Glomerular visceral epithelial cell (primary cell): ENCODE data around the gene RALBP1.
A peak's percentile ranks its signal among the peaks of the same experiment; 100 is the strongest.
"Not testable (repeated sequence)": the region's sequence is repeated elsewhere in the genome, so short reads cannot be mapped to it uniquely, and the experiment has no call there.

Experiments used
- DNase-seq: peaks from one replicate; pipeline ENCODE4 v3.0.0-alpha.2; 2016; ENCODE audit errors: extremely low spot score

The RALBP1 gene

DNA sequence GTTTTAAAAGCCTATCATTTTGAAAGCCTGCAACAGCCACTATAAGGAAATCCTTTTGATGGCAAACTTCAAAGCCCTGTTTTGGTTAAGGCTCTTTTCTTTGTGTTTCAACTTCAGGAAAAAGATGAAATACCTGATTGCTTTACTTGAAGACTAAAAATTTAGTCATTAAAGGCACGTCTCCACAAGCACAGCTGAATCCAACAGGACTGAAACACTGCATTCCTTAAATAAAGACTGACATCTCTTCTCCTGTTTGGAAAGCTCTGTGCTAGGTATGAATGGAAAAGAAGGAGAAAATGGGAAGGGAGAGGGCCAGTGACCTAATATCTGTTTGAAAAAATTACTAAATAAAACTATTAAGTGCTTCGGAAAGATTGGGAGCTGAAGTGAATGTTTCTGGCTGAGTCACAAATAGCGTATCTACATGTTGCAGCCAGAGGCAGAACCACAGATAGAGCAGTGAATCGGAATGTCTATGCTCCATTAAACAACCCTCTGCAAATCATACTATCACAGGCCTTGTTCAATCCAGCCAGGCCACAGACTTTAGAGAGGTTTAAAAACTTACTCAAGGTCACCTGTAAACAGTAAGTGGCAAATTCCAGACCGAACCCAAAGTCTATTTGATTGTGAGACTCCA lies 21.1 kb upstream of the RALBP1 start:
- DNase-seq: peak; percentile 72

DNA sequence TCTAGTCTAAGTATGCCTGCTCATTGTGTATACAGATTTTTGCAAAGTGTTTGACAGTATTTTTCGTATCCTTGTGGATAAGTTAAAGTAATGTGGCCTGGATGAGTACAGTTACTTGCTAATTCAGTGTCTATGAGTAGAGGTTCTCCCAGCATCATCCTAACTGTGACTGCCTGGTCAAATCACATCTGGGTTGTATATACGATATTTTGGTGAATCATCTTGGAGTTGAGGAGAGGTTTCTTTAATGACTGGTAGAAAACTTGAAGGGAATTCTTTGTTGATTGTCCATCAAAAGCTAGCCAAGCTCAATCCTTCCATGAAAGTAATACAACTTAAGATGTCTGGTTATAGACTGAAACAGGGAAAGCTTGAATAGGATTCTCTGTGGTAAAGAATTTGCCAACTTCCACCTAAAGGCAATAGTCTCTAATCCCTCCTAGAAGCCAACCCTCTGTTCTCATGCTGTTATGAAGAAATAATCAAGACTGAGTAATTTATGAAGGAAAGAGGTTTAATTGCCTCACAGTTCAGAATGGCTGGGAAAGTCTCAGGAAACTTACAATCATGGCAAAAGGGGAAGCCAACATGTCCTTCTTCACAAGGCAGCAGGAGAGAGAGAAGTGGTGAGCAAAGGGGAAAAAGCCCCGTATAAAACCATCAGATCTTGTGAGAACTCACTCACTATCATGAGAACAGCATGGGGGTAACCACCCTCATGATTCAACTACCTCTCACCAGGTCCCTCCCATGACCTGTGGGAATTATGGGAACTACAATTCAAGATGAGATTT lies 19.4 kb upstream of the RALBP1 start:
- DNase-seq: no peak

DNA sequence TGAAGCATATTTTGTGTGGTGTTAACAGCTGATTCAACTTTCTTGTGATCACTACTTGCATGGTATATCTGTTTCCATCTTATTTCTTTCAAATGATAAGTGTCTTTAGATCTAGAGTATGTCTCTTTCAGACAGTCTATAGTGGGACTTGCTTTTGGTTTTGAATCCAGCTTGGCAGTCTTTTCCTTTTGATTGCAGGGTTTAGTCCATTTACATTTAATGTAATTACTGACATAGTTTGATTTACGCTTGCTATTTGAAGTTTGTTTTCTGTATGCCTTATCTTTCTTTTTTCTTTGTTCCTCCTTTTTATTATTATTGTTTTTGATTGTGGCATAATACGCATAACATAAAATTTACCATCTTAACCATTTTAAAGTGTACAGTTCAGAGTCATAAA lies 9.2 kb upstream of the RALBP1 start:
- DNase-seq: no peak

DNA sequence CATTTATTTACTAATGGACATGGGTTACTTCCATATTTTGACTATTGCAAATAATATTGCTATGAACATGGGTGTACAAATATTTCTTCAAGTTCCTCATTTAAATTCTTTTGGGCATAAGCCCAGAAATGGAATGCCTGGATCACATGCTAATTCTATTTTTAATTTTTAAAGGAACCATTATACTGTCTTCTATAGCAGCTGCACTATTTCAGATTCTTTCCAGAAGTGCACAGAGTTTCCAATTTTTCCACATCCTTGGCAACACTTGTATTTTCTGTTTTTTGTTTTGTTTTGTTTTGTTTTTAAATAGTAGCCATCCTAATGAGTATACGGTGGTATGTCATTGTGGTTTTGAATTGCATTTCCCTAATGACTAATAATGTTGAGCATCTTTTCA lies 8.5 kb upstream of the RALBP1 start:
- DNase-seq: no peak

DNA sequence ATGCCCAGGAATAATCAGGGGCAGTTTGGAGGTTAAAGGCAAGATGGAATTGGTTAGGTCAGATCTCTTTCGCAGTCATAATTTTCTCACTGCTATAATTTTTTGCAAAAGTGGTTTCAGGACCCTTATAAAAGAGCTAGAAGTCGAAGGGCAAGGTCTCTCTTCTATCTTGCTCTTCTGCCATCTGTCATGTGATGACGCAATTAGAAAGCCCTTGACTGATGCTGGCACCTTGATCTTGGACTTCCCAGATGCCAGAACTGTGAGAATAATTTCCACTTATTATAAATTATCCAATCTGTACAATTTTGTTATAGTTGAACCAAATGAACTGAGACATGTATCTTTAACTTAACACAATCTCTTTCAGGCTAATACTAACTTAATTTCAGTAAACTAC lies 6.3 kb upstream of the RALBP1 start:
- no peak for DNase-seq

DNA sequence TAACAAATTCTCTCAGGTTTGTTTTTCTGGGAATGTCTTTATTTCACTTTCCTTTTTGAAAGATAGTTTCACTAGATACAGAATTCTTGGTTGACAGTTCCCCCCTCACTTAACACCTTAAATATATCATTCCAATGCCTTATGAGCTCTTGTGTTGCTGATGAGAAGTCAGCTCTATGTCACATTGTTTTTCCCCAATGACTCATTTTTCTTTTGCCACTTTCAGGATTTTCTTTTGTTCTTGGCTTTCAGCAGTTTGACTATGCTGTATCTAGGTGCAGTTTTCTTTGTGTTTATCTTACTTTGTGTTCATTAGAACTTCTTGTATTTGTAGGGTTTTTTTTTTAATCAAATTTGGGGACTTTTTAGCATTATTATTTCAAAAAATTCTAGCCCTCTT lies 5.6 kb upstream of the RALBP1 start:
- no peak for DNase-seq

DNA sequence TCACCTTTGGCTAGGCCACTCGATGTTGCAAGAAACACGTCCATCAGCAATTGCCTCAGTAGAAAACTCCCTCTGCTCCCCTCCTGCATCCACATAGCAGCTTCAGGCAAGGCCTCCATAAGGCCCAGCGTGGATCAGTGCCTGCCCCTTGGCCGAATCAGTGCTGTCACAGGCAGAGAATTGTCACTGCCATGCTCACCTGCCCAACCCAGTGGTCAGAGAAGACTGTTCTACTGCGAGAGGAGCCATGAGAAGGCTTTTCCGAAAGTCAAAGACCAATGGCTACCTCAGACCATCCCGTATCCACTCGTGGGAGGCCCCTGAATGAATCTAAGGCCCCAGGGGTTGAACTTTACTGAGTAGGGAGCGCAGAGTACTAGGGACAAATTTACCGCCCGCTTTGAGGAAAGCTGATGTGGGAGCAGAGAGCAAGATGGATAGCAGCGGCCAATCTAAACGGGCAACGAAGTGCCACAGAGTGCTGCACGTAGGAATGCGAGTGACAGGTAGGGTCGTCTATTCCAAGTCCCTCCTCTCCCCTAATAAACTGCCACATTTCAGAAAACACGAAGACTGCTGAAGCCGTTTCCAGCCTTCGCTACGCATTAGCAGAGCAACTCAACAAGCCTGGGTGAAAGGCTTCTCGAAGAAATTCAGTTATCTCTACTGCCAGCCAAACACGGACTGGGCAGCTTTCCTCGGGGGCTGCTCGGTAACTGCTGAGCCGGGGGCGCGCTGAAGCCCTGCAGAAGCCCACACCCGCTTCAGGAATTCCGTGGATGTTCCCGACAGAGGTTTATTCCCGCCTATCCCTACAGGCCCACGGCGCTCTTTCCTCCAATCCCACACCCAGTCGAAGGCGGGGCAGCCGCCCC lies 968 bp upstream of the RALBP1 start:
- peak; percentile 84 for DNase-seq

DNA sequence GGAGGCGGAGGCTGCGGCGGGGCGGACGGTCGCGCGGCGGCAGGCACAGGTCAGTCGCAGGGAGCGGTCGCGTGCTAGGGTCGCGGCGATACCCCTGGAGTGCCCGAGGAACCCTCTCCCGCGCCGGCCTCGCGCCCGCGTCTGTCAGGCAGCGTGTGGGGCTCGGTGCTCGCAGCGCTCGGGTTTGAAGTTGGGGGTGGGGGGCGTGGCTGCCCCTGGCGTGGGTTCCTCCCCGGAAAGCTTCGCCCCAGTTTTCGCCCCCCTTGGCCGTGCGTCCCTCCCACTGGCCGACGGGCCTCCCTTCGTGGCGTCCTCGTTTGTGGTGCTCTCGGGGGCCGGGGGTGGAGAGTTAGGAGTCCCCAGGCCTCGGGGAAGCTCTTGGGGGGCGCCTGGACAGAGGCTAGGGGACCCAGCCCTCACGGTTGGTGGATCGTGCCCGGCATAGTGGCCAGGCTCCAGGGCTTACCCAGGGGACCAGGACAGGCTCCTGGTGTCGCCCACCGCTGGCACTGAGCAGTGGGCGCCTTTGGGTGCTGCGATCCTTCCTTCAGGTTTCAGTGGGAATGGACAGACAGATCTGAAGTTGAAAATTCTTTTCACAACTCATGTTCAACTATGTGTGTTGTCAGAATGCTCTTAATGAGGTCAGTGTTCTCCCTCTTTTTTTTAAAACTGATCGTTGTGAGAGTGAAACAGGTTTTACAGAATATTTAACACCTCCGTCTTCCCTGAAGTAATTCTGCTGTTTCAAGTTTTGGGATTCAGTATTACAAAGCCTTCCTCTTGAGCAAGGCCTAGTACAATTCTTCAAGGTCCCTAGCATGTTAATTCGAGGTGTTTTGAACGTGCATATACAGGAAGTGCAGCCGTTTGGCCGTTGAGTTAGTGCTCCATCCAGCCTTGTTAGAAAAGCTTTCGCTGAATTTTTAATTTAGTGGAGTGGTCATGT lies 604 bp downstream of the RALBP1 start:
- peak; percentile 38 for DNase-seq

DNA sequence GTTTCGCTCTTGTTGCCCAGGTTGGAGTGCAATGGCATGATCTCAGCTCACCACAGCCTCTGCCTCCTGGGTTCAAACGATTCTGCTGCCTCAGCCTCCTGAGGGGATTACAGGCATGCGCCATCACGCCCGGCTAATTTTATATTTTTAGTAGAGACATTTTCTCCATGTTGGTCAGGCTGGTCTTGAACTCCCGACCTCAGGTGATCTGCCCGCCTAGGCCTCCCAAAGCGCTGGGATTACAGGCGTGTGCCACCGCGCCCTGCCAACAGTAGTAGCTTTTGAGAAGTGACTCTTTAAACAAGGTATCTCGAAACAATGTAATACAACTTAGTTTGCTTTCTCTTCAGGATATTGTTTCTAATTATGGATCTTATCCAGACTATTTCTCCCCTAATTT lies 1.6 kb downstream of the RALBP1 start:
- not testable (repeated sequence) for DNase-seq

DNA sequence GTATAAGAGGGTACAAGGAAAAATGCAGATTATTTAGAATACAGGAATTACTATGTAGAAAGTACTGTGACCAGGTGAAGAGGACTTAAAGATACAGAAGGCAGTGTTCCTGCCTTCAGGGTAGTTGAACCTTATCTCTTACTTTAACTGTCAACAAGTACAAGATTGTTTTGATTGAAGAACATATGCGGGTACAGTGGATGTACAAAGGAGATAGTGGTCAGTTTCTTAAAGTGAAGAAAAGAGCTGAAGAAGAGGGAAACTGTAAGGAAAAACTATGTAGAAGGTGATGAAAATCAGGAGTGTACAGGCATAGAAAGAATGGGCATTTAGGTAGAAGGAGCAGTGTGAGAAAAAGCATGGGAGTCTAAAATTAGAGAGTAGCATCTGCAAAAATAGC lies 2.2 kb downstream of the RALBP1 start:
- no peak for DNase-seq

DNA sequence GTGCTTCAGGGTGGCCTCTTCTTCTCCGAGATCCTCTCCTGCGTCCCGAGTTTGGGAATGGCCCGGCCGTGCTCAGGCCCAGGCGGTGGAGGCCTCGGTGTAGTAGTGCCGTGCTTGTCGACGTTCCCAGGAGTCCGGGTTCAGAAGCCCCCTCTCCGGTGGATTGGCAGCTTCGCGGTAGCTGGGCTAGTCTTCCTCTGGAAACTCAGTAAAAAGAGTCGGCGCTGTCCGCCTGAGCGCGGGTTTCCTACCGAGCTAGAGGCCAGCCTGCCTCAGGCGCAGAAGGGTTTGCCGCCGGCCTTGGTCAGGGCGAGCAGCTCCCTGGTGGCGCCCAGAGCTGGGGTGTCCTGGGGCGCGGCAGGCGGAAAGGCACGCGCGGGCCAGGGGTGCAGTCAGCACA lies 3.2 kb downstream of the RALBP1 start:
- DNase-seq: no peak

DNA sequence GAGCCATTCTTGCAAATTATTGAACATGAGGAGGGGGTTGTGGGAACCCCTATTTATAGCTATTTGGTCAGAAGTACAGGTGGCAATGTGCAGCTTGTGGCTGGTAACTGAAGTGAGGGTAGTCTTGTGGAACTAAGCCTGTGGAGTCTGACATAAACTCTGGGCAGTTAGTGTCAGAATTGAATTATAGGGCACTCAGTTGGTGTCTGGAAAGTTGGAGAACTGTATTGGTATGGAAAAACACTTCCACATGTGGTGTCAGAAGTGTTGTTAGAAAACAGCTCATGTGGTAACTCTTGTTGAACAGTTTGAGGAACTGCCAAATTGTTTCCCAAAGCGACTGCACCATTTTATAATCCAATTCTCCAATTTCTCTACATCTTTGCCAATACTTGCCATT lies 7.5 kb downstream of the RALBP1 start:
- DNase-seq: peak; percentile 17

DNA sequence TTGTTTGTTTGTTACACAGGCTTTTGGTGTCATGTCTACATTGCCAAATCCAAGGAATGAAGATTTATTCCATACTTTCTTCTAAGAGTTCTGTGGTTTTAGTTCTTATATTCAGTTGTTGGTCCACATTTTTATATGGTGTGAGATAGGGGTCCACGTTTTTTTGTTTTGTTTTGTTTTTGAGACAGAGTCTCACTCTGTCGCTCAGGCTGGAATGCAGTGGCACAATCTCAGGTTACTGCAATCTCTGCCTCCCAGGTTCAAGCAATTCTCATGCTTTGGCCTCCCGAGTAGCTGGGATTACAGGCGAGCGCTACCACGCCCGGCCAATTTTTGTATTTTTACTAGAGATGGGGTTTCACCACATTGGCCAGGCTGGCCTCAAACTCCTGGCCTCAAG lies 8.2 kb downstream of the RALBP1 start:
- DNase-seq: no peak

DNA sequence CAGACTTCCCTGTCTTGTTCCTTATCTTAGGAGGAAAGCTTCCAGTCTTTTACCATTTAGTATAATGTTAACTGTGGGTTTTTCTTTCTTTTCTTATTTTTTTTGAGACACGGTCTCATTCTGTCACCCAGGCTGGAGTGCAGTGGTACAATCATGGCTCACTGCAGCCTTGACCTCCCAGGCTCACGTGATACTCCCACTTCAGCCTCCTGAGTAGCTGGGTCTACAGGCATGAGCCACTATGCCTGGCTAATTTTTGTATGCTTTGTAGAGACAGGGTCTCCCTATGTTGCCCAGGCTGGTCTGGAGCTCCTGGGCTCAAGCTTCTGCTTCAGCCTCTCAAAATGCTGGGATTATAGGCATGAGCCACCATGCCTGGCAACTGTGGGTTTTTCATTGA lies 9.5 kb downstream of the RALBP1 start:
- not testable (repeated sequence) for DNase-seq

DNA sequence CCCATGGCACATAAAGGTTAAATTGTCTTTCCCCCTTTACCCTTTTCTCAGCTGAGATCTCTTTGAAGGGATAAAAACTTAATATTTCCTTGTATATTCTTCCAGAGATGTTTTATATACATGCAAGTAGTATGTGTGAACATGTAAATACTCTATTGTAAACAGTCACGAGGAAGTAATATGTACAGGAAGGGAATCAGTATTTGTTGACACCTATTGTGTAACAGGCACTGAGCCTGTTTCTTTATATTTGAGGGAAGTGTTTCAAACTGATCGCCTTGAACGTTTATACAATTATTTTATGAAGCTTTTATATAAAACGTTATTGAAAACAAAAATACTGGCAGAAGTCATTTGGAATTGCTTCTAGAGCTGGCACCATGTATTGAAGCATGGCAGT lies 13.2 kb downstream of the RALBP1 start:
- DNase-seq: no peak

DNA sequence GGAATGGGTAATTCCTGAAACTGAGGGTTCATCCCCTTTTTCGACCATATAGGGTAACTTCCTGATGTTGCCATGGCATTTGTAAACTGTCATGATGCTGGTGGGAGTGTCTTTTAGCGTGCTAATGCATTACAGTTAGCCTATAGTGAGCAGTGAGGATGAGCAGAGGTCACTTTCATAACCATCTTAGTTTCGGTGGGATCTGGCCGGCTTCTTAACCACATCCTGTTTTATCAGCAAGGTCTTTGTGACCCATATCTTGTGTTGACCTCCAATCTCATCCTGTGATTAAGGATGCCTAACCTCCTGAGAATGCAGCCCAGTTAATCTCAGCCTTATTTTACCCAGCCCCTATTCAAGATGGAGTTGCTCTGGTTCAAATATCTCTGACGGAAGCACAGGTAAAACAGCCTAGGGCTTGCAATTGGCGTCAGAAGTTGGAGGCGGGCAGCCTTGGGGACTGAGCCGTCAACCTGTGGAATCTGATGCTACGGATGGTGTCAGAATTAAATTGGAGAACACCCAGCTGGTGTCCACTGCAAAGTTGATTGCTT lies 19.5 kb downstream of the RALBP1 start:
- DNase-seq: peak; percentile 30

DNA sequence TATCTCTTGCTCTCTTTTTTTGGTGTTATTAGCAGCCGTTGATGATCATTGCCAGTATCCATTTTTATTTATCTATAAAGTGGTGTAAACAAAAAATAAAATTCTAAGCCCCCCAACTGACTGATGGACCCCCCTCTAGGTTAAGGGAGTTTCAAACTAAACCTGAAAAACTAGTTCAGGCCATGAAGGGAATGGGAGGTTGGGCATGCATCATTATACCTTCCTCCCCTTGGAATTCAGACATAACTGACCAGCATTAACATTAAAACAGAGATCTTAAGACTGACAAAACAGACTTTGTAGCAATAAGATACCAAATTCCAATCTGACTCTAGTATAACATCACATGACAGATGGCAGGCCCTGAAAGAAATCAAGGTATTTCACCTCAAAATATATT lies 20.2 kb downstream of the RALBP1 start:
- no peak for DNase-seq

DNA sequence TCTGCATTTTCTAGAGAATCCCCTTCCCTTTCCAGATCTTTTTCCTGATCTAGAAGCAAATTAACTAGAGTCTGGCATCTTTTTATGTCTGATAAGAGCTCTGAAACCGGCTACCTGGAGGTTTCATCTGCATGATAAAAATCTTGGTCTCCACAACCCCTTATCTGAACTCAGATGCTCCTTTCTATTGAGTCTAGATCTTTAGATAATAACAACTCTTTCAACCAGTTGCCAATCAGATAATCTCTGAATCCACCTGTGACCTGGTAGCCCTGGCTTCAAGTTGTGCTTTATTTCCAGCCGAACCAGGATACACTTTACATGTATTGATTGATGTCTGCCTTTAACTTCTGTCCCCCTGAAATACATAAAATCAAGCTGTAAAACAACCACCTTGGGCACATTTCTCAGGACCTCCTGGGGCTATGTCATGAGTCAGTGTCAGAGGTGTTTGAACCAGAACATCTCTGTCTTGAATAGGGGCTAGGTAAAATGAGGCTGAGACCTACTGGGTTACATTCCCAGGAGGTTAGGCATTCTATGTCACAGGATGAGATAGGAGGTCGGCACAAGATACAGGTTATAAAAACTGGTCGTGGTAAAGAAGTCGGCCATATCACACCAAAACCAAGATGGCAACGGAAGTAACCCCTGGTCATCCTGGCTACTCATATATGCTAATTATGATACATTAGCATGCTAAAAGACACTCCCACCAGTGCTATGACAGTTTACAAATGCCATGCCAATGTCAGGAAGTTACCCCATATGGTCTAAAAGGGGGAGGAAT lies 20.8 kb downstream of the RALBP1 start:
- no peak for DNase-seq

DNA sequence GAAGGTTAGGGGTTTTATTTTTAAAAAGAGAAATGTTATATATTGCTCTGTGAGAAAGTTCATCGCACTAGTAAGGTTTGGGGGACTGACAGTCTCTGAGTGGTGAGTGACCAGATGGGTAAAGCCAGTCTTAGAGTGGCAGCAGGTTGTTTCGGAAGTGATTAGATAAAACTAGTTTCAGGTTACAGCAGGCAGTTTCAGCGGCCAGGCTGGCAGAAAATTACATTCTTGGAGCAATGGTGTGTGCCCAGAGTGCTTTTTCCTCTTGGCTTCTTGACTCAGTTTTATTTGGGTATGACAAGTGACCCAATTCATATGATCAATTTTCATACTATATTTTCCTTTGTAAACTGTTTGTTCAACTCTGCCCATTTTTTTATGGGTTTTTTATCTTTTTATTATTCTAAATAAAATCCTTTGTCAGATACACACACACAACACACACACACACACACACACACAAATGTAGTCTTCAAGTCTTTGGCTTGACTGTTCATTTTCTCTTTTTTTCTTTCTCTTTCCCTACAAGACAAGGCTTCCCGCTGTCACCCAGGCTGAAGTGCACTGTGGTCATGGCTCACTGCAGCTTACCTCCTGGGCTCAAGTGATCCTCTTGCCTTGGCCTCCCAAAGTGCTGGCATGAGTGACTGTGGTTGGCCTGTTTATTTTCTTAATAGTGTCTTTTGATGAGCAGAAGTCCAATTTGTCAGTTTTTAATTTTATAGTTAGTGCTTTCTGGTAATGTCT lies 30.9 kb downstream of the RALBP1 start:
- peak; percentile 59 for DNase-seq
